HepG2 (cell line): ENCODE data around the gene TNS1. TPM values are rescaled to one million over a fixed set of nuclear protein-coding genes. Genes with fewer than 3 reads are reported as not detected.

Experiments
- BHLHE40 ChIP-seq: IDR thresholded peaks from 2 replicates; pipeline ENCODE4 v1.6.1; 2011; ENCODE audit warnings: low read length, improper control_type of control experiment
- CEBPG ChIP-seq: IDR thresholded peaks from 2 replicates; pipeline ENCODE4 v1.6.1; 2016
- ESRRA ChIP-seq: sonication (generic); formaldehyde crosslinking; IDR thresholded peaks from 2 replicates; pipeline ENCODE4 v1.5.1; 2020; ENCODE audit warnings: mild to moderate bottlenecking, low read depth, missing genetic modification reagents
- EZH2 ChIP-seq: conservative IDR thresholded peaks from 2 replicates; pipeline ENCODE4 v1.6.1; 2012; ENCODE audit warnings: mild to moderate bottlenecking, low read depth, low read length, moderate library complexity
- HMGA1 ChIP-seq: sonication (generic); formaldehyde crosslinking; conservative IDR thresholded peaks from 2 replicates; pipeline ENCODE4 v1.4.0; 2020; ENCODE audit warnings: missing genetic modification reagents
- NFAT5 ChIP-seq: sonication (generic); formaldehyde crosslinking; IDR thresholded peaks from 2 replicates; pipeline ENCODE4 v1.4.0; 2020; ENCODE audit warnings: missing genetic modification reagents
- NFE2 ChIP-seq: sonication (generic); formaldehyde crosslinking; IDR thresholded peaks from 2 replicates; pipeline ENCODE4 v1.4.0; 2020; ENCODE audit warnings: missing genetic modification reagents
- NFIC ChIP-seq: IDR thresholded peaks from 2 replicates; pipeline ENCODE4 v1.6.1; 2012; ENCODE audit warnings: mild to moderate bottlenecking, low read length, inconsistent platforms
- PCBP2 ChIP-seq: fragments of 200-400 bp; formaldehyde crosslinking; optimal IDR thresholded peaks from 2 replicates; pipeline ENCODE3; 2018; ENCODE audit warnings: low read length, low read depth; ENCODE audit not compliant: poor library complexity, severe bottlenecking
- PHB2 ChIP-seq: fragments of 450-650 bp; IDR thresholded peaks from 2 replicates; pipeline ENCODE4 v1.6.1; 2018; ENCODE audit not compliant: partially characterized antibody
- RORA ChIP-seq: sonication (generic); formaldehyde crosslinking; IDR thresholded peaks from 2 replicates; pipeline ENCODE4 v1.5.0; 2020; ENCODE audit warnings: mild to moderate bottlenecking, missing genetic modification reagents, moderate library complexity
- SATB2 ChIP-seq: sonication (generic); formaldehyde crosslinking; IDR thresholded peaks from 2 replicates; pipeline ENCODE4 v1.5.0; 2020; ENCODE audit warnings: missing genetic modification reagents
- SMARCC2 ChIP-seq: fragments of 450-650 bp; IDR thresholded peaks from 2 replicates; pipeline ENCODE4 v1.6.1; 2017; ENCODE audit warnings: antibody characterized with exemption, mild to moderate bottlenecking
- TFDP1 ChIP-seq: IDR thresholded peaks from 2 replicates; pipeline ENCODE4 v1.6.1; 2016; ENCODE audit warnings: missing compliant biosample characterization, missing genetic modification reagents, borderline replicate concordance
- TFE3 ChIP-seq: IDR thresholded peaks from 2 replicates; pipeline ENCODE4 v1.6.1; 2016
- THAP11 ChIP-seq: IDR thresholded peaks from 2 replicates; pipeline ENCODE4 v1.6.1; 2016; ENCODE audit warnings: missing biosample characterization, missing genetic modification reagents
- ZNF292 ChIP-seq: sonication (generic); formaldehyde crosslinking; IDR thresholded peaks from 2 replicates; pipeline ENCODE4 v1.8.1; 2022; ENCODE audit warnings: mild to moderate bottlenecking, low read depth, missing genetic modification reagents, borderline replicate concordance
- ZNF570 ChIP-seq: sonication (generic); formaldehyde crosslinking; IDR thresholded peaks from 2 replicates; pipeline ENCODE4 v1.4.0; 2020; ENCODE audit warnings: mild to moderate bottlenecking, missing genetic modification reagents, borderline replicate concordance
- ZNF580 ChIP-seq: IDR thresholded peaks from 2 replicates; pipeline ENCODE4 v1.6.1; 2016; ENCODE audit warnings: low read depth, borderline replicate concordance
- ZNF687 ChIP-seq: sonication (generic); formaldehyde crosslinking; IDR thresholded peaks from 2 replicates; pipeline ENCODE4 v1.5.1; 2020; ENCODE audit warnings: mild to moderate bottlenecking, missing genetic modification reagents, moderate library complexity
- polyA plus RNA-seq, 8 experiments: library from polyadenylated mRNA; depleted of rRNA in 3 of 8; stranded (reverse) in 7 of 8; unstranded in 1 of 8; fragments of >200 nt; fragmentation: Illumina TruSeq in 4 of 8; extraction: Trizol in 4 of 8; gene quantifications; 2 replicates each; pipeline versions ENCODE4 v1.2.1 to v1.2.3, GENCODE V29; 2011 to 2016; ENCODE audit warnings: low read depth in 4 of 8, missing spikeins in 1 of 8, mixed read lengths in 1 of 8; ENCODE audit not compliant: insufficient read depth in 1 of 8
- total RNA-seq, 5 experiments: library from RNA; depleted of rRNA; stranded (reverse); fragments of >200 nt; fragmentation: Illumina TruSeq; extraction: Trizol; gene quantifications; 2 replicates each; pipeline ENCODE4 v1.2.3, GENCODE V29; 2016; ENCODE audit warnings: low read depth in 1 of 5

Gene TNS1
- total and polyA plus RNA-seq, 2 of the 13 experiments (the other 11 are each of a cell fraction or from before 2014, with no cell fraction given), result 1.9 to 118 TPM

GRCh38 chr2:217950401-217950871 is 52.4 kb downstream of the TNS1 start (continued):
- TF ChIP-seq ZNF687 (CRISPR knock-in tag) (peak; percentile 72), CEBPG (CRISPR knock-in tag) (no peak), PHB2 (no peak), BHLHE40 (no peak), NFIC (no peak), ZNF570 (CRISPR knock-in tag) (no peak), RORA (CRISPR knock-in tag) (no peak), ZNF580 (no peak), PCBP2 (no peak), NFAT5 (no peak), TFE3 (CRISPR knock-in tag) (no peak), EZH2 (no peak), ESRRA (CRISPR knock-in tag) (no peak), SMARCC2 (no peak), TFDP1 (CRISPR knock-in tag) (no peak), THAP11 (CRISPR knock-in tag) (no peak), SATB2 (CRISPR knock-in tag) (no peak), NFE2 (CRISPR knock-in tag) (no peak), HMGA1 (no peak), ZNF292 (CRISPR knock-in tag) (no peak)
